Inflammatory macrophage treated with lipopolysaccharide for 4 hours (primary cell): ENCODE data around the gene FBXO47.
A peak's percentile ranks its signal among the peaks of the same experiment; 100 is the strongest.
"Not testable (repeated sequence)": the region's sequence is repeated elsewhere in the genome, so short reads cannot be mapped to it uniquely, and the experiment has no call there.

Experiments used
- DNase-seq: peaks from one replicate; pipeline ENCODE4 v3.0.0-alpha.2; 2020

The FBXO47 gene

GRCh38 chr17:38920374-38921291 is 46.6 kb downstream of the FBXO47 start:
- DNase-seq: no peak

- no peak for DNase-seq
Measured at GRCh38 chr17:38919316-38920078, 47.7 kb downstream of the FBXO47 start.

- no peak for DNase-seq
Measured at GRCh38 chr17:38918916-38919315, 48.3 kb downstream of the FBXO47 start.

- DNase-seq: no peak
Measured at GRCh38 chr17:38918129-38918913, 48.9 kb downstream of the FBXO47 start.

- DNase-seq: no peak
Measured at GRCh38 chr17:38917259-38917658, 49.9 kb downstream of the FBXO47 start.

- no peak for DNase-seq
Measured at GRCh38 chr17:38916771-38917170, 50.4 kb downstream of the FBXO47 start.

GRCh38 chr17:38915639-38915995 is 51.6 kb downstream of the FBXO47 start:
- DNase-seq: no peak

GRCh38 chr17:38914741-38915638 is 52.2 kb downstream of the FBXO47 start:
- DNase-seq: no peak

GRCh38 chr17:38912221-38912813 is 54.9 kb downstream of the FBXO47 start:
- no peak for DNase-seq

- not testable (repeated sequence) for DNase-seq
Measured at GRCh38 chr17:38911731-38912081, 55.5 kb downstream of the FBXO47 start.

- no peak for DNase-seq
Measured at GRCh38 chr17:38911081-38911730, 56.0 kb downstream of the FBXO47 start.

GRCh38 chr17:38910325-38910724 is 56.9 kb downstream of the FBXO47 start:
- no peak for DNase-seq

- DNase-seq: no peak
Measured at GRCh38 chr17:38908676-38909181, 58.5 kb downstream of the FBXO47 start.

- DNase-seq: no peak
Measured at GRCh38 chr17:38907930-38908675, 59.1 kb downstream of the FBXO47 start.

GRCh38 chr17:38906460-38907228 is 60.6 kb downstream of the FBXO47 start:
- peak; percentile 75 for DNase-seq

- DNase-seq: no peak
Measured at GRCh38 chr17:38905375-38905774, 61.8 kb downstream of the FBXO47 start.

GRCh38 chr17:38904892-38905291 is 62.3 kb downstream of the FBXO47 start:
- no peak for DNase-seq

- no peak for DNase-seq
Measured at GRCh38 chr17:38903404-38903803, 63.8 kb downstream of the FBXO47 start.

GRCh38 chr17:38900978-38901656 is 66.1 kb downstream of the FBXO47 start:
- peak; percentile 89 for DNase-seq
